Chondrocyte (in vitro differentiated cells): ENCODE results near the gene MOGAT3. TPM values are rescaled to one million over a fixed set of nuclear protein-coding genes. Genes with fewer than 3 reads are reported as not detected.

Experiments
- DNase-seq: peaks from one replicate; pipeline ENCODE4 v3.0.0; 2021; ENCODE audit warnings: mixed read lengths, low spot score
- H3K27ac Mint-ChIP-seq: one replicate; pipeline ENCODE4 v1.8.0; 2021; ENCODE audit warnings: mild to moderate bottlenecking, moderate library complexity, mixed read lengths; ENCODE audit not compliant: unreplicated experiment
- H3K27me3 Mint-ChIP-seq: 2 replicates; pipeline ENCODE4 v1.8.0; 2021; ENCODE audit warnings: low read depth, mixed read lengths
- H3K36me3 Mint-ChIP-seq: 2 replicates; pipeline ENCODE4 v1.8.0; 2021; ENCODE audit warnings: low read depth, mixed read lengths
- H3K4me1 Mint-ChIP-seq: 2 replicates; pipeline ENCODE4 v1.8.0; 2021; ENCODE audit warnings: low read depth, mild to moderate bottlenecking, mixed read lengths
- H3K4me3 Mint-ChIP-seq: one replicate; pipeline ENCODE4 v1.8.0; 2021; ENCODE audit warnings: mild to moderate bottlenecking, moderate library complexity, mixed read lengths; ENCODE audit not compliant: unreplicated experiment
- H3K9me3 Mint-ChIP-seq: 2 replicates; pipeline ENCODE4 v1.8.0; 2021; ENCODE audit warnings: low read depth, mixed read lengths
- CTCF ChIP-seq: fragments of 200-600 bp; sonication (generic); IDR thresholded peaks from 2 replicates; pipeline ENCODE4 v1.5.0; 2021; ENCODE audit warnings: antibody characterized with exemption, mild to moderate bottlenecking, moderate library complexity
- total RNA-seq: library from RNA; stranded (reverse); gene quantifications from 3 replicates; pipeline ENCODE4 v1.2.1, GENCODE V29; 2021

MOGAT3 gene
- total RNA-seq, 1 donor from 2014 or later: not detected

- peak overlapping the region; percentile 57 for H3K4me3 Mint-ChIP-seq
- no peak for DNase-seq
- no peaks in the 10 kb centered on the region for H3K9me3 Mint-ChIP-seq
- no peak overlapping the region for H3K27ac Mint-ChIP-seq
- peaks cover 10% of the 10 kb centered on the region for H3K27me3 Mint-ChIP-seq
- peaks cover 17% of the 10 kb centered on the region for H3K36me3 Mint-ChIP-seq
- peaks cover 30% of the 10 kb centered on the region for H3K4me1 Mint-ChIP-seq
- no peak for TF ChIP-seq CTCF
Observed at GRCh38 chr7:101161692-101162471, 39.0 kb downstream of the MOGAT3 start.

DNA sequence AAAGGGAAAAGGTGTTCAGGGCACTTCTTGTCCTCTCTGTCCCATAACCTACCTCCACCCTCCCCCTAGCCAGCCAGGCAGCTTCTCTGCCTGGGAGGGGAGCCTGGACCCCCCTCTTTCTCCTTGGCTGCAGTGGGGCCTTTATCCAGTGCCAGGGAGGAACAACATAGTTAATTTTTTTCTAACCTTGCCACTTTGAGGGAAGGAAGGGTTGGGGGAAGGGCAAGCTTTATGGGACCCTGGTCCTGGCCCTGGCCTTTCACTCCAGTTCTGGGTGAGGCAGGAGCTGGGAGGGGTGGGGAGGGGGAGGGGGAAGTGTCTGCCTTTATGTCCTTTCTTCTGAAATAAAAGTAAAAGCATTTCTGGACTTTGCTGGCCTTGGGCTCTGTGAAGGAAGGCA, 39.9 kb downstream of the MOGAT3 start:
- no peaks in the 10 kb centered on the region for H3K9me3 Mint-ChIP-seq
- H3K4me3 Mint-ChIP-seq: no peak overlapping the region
- peaks cover 5% of the 10 kb centered on the region for H3K27me3 Mint-ChIP-seq
- no peak for DNase-seq
- TF ChIP-seq CTCF: no peak
- H3K36me3 Mint-ChIP-seq: peaks cover 20% of the 10 kb centered on the region
- H3K27ac Mint-ChIP-seq: no peak overlapping the region
- peaks cover 26% of the 10 kb centered on the region for H3K4me1 Mint-ChIP-seq

DNA sequence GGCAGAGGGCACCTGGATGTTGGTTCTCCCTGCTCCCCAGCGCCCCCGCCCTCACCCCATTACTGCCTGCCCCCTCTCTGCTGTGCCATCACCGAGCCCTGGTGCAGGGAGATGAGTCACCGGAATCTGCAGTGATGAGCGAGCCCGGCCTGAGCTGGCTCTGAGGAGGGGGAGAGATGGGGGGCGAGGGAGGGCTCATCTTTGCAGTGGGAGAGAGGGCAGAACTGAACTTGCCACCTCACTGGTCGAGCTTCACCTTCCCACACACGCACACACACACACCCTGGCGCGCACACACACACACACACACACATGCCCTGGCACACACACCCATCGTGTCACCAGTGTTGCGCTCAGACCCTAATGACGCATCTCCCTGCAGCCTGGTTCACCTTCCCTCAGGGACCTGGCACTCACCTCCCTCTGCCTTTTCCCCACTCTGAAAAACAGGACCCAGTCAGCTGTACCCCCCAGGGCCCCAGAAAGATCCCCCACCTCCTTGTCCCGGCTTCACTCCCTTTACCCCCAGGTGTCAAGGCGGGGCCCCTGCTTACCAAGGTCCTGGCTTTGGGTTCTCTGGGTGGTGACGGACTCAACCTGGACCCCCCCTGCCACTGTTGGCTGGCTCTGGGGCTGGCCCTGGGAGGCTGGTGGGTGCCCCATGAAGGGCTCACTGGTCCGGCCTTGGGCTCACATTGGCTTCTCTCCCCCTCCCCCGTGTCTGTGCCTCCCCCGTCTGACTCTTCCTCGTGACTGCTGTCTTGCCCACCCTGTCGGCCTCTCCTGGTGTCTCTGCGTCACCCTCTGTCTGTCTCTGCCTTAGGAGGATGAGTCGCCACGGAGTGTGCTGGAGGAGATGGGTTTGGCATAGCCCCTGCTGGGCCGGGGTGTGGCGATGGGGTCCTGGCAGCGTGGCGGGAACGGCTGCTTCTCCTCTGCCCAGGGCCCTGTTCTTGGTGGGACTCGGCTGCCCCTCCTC, 40.9 kb downstream of the MOGAT3 start:
- no peak for TF ChIP-seq CTCF
- Mint-ChIP-seq H3K9me3 (no peaks in the 10 kb centered on the region), H3K36me3 (peaks cover 18% of the 10 kb centered on the region), H3K27ac (no peak overlapping the region), H3K4me1 (peaks cover 25% of the 10 kb centered on the region), H3K27me3 (no peaks in the 10 kb centered on the region), H3K4me3 (no peak overlapping the region)
- no peak for DNase-seq

DNA sequence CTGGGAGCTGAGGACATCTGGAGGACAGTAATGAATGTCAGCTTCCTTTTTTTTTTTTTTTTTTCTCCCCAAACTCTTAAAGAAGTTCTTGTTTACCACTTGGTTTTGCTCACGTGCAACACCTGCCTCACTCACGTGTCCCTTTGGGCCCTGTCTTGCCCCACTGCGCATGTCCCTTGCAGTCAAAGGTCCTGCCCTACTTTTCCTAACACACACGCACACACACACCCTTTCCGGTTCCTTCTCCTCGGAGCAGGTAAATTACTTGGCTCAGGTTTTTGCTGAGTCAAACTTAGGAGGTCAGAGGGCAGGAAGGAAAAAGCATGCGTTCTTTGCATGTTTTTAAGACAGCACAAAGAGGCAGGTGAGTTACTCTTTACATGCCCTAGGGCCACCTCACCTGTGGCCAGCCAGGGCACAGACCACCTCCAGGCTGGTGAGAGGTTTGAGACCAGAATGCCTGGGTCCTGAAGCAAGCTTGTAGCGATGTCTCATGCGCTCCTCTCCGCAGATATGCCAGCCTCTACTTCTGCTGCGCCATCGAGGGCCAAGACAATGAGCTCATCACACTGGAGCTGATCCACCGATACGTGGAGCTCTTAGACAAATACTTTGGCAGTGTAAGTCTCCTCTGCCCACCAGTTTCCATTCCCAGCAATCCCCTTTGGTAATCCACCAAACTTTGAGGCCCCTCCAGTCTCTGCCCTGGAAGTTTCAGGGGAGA, 43.8 kb downstream of the MOGAT3 start:
- Mint-ChIP-seq H3K27ac (no peak overlapping the region), H3K36me3 (peaks cover 18% of the 10 kb centered on the region), H3K4me3 (no peak overlapping the region), H3K4me1 (peaks cover 13% of the 10 kb centered on the region), H3K27me3 (no peaks in the 10 kb centered on the region), H3K9me3 (no peaks in the 10 kb centered on the region)
- no peak for DNase-seq
- no peak for TF ChIP-seq CTCF

DNA sequence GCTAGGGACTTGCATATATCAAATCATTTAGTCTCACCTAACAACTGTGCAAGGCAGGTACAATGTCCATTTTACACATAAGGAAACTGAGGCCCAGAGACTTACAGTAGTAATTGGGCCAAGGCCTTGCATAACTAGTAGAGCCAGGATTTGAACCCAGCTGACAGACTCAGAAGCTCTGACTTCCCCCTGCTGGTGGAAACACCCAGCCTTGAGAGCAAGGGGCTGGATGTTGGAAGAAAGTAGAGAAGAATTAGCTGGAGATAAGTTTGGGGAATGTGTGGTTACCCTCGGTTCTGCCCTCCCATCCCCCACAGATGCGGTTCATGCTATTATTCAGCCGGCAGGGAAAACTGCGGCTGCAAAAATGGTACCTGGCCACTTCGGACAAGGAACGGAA, 44.6 kb downstream of the MOGAT3 start:
- H3K27me3 Mint-ChIP-seq: no peaks in the 10 kb centered on the region
- TF ChIP-seq CTCF: peak; percentile 43
- H3K36me3 Mint-ChIP-seq: peaks cover 18% of the 10 kb centered on the region
- peaks cover 13% of the 10 kb centered on the region for H3K4me1 Mint-ChIP-seq
- H3K9me3 Mint-ChIP-seq: no peaks in the 10 kb centered on the region
- H3K27ac Mint-ChIP-seq: no peak overlapping the region
- H3K4me3 Mint-ChIP-seq: no peak overlapping the region
- DNase-seq: no peak
